HG03108 (cell line): Measurements from ENCODE around the gene COL20A1.
"Not testable (repeated sequence)": the region's sequence is repeated elsewhere in the genome, so short reads cannot be mapped to it uniquely, and the experiment has no call there.

Source experiments
- ATAC-seq: cut with Tn5 transposase; IDR thresholded peaks from one replicate; pipeline ENCODE4 v1.9.1; 2021; ENCODE audit warnings: moderate library complexity; ENCODE audit not compliant: unreplicated experiment

The COL20A1 gene

DNA sequence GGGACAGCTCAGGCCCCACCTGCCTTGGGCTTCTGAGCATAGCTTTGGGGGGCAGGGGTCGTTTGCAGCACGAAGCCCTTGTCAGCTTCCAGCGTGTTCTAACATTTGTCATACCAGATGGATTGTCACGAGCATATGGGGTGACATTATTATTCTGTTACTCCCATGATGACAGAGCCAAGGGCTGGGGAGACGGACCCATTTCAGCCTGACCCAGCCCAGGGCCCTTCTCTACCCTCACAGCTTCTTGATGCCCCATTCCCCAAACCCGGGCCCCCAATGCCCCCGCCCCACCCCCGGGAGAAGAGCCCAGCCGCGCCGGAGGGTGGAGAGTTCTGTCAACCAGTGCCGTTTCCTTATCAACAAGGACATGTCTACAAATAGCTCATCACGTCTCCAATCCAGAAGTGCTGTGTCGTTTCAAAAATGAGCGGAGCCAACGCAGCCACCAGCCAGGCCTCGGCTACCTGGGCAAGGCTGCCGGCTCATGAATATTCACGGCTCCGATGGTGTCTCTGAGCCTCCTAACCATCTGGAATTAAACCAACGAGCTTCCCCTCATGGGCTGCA lies 77.7 kb downstream of the COL20A1 start:
- ATAC-seq: no peak

- no peak for ATAC-seq
These were observed 78.4 kb downstream of the COL20A1 start for GRCh38 chr20:63371291-63371865.

DNA sequence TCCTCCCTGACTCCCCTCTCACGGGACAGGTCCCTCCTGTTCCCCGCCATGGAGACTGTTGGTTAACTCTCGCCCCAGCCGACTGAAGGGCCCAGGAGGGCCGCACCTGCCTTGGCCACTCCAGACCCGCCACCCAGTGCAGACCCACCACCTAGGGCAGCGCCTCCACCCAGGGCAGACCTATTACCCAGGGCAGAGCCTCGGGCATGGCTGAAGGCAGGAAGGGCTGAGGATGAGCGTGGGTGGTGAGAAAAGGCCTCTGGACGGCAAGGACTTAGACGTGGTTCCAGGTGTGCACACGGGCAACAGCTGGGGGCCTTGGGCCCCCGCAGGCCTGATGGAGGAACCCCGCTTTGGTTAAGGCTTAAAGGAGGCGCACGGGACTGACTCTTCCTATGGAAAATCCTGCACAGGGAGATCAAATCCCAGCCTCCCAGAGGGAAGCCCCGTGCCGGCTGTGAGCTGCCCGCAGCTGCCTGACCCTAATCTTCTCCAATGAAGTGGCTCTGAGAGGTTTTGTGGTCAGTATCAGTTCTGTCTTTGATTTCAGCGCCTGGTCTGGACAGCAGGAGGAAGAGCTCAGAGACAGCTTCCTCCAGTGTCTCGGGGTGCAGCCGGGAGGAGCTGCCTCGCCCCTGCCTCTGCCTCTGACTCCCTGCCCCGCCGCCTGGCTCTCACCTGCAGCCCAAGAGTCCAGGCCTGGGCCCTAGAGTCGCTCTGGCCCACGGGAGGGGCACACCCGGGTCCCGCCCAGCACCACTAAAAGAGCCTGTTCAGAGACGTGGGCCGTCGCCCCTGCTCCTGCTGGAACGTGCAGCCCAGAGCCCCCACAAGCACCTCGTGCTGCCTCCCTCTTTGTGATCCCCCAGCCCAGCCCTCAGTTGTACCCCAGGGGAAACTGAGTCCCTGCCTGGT lies 80.2 kb downstream of the COL20A1 start:
- no peak for ATAC-seq

DNA sequence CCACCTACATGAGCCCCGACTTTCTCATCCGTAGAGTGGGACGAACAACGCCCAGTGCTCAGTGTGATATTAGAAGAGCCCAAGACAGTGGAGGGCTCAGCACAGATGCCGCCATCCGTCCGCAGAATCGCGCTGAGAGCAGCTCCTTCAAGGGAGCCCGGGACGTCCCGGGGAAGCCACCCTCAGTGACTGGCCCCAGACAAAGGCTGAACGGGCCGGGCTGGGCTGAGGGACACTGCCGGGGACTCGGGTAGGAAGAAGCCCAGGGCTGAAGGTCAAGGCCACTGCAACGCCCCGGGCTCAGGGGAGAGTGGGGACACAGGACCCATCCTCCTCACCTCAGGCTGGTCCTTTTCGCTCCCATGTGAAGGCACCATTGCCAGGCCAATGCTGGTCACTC lies 81.0 kb downstream of the COL20A1 start:
- no peak for ATAC-seq

DNA sequence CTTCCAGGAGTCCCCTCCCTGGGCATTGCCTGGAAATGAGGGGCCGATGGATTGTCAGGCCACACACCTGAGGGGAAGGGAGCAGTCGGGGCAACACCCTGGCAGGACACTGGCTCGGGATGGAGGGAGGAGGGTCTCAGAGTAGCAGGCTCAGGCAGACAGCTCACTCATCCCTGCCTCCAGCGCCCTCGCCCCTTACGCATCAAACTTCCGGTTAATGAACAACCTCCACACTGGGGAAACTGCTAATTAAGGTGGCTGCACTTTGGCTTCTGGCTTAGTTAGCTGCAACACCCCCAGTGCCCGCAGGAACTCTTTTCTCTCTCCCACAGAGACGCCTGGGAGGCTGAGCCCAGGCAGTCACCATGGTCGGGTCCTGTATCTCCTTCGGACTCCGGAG lies 81.5 kb downstream of the COL20A1 start:
- ATAC-seq: no peak

- no peak for ATAC-seq
These were observed 82.5 kb downstream of the COL20A1 start for GRCh38 chr20:63375438-63375837.

DNA sequence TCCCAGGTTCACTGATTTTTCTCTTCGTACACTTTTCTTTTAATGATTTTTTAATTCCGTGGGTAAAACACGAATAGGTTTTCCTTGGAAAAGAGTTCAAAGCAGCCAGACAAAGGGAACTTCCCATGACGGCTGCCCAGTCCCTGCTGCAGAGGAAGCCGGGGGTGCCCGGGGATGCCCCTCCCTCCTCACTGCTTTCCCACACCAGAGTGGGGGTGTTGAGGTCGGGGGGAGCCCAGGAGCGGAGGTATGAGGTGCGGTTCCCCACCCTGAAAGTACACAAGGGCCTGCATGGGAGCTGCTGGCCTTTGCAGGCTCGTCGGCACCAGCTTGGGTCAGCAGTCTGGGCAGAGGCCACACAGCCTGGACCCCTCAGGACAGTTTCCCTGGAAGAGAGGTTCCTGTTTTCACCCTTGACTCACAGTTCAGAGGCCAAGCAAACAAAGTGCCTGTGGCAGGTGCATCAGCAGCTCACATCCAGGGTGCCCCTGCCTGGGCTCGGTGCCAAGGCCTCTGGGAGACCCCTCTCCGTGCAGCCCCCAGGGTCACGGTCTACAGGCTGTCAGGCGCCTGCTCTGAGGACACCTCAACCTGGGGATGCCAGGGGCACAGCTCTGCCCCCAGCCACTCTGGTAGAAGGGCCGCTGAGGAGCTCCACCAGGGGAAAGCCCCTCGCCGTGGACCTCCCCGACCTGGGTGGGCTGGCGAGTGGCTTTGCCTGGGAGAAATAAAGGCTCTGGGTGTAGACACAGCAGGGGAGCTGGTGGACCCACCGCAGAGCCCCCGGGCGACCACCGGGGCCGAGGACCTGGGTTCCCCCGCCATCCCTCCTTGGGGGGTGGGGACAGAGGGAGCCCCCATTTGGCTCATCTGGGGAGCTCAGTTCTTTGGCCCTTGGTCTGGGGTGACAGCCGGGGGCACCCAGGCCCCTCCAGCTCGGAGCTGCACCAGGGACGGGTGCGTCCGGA lies 83.6 kb downstream of the COL20A1 start:
- no peak for ATAC-seq

DNA sequence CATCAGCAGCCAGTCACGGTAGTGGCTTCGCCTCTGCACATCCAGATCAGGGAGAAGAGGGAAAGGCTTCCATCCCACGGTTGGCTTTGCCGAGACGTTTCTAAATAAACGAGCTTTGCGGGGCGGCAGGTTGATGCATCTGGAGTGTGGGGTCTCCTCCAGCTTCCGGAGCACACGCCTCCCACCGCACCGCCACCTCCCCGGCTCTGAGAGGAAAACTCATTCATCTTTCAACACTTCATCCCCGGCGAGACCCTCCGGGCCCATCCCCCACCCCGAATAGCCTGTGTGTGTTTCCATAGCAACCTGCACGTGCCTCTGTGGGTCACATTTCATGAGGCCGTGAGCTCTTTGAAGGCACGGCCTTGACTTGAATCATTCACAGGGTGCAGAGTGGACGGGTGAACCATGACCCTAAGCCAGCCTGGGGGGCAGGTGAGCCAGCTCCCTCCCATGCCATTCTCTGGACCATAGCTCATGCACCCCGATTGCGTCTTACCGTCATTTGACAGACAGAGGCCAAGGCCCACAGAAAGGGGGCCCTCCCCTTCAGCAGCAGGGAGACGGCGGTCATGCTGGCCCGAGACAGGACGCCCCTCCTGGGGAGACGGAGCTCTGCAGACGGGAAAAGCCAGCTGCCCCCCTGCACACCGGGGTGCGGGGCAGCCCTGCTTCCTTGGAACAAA lies 84.4 kb downstream of the COL20A1 start:
- ATAC-seq: no peak

DNA sequence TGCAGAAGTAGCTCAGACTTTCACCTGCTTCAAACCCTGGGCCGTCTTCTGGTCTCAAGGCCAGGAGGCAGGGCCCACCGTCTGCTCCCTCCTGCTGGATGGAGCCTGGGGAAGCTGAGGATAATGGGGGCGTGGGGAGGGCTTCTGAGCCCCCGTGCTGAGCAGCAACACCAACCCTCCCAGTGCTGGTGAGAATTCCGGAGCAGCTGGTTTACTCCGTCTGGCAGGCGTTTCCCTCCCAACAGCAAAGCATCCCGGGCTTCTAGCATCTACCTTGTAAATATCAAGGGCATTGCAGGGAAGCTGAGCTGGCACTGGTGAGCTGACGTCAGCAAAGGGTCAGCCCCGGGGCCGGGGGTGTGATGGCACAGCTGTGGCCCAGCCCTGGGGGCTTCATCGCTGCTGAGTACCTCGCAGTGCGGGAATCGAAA lies 85.0 kb downstream of the COL20A1 start:
- no peak for ATAC-seq

DNA sequence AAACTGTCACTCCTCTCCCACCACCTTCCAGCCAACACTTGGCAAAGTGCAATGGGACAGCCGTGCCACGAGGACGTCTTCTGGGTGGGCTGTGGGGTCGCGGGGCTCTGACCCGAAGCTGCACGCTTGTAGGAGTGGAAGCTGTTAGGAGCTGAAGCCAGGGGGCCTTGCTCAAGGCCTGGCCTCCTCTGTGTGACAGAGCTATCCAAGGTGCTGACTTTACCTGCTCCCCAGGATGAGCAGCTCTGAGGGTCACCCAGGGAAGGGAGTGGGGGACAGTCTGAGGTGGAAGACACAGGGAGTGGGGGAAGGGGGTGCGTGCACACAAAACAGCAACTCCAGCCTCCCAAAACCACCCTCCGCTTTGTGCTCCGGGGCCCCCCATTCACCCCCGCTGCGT lies 85.6 kb downstream of the COL20A1 start:
- no peak for ATAC-seq

- no peak for ATAC-seq
These were observed 86.3 kb downstream of the COL20A1 start for GRCh38 chr20:63379296-63379695.

DNA sequence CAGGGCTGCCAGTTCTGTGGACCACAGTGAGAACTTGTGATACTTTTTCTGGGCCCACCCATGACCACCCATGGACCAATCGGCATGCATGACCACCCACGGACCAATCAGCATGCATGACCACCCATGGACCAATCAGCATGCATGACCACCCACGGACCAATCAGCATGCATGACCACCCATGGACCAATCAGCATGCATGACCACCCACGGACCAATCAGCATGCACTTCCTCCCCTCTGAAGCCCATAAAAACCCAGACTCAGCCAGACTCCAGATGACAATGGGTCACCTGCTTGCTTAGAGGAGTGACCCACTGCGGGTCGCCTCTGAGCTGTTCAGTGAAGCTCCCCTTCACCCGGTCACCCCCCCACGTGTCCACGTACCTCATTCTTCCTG lies 86.9 kb downstream of the COL20A1 start:
- ATAC-seq: not testable (repeated sequence)

GRCh38 chr20:63380346-63380870 lies 87.4 kb downstream of the COL20A1 start:
- no peak for ATAC-seq

GRCh38 chr20:63381781-63382431 lies 88.9 kb downstream of the COL20A1 start:
- ATAC-seq: no peak

GRCh38 chr20:63382551-63383300 lies 89.7 kb downstream of the COL20A1 start:
- no peak for ATAC-seq

GRCh38 chr20:63383556-63383955 lies 90.6 kb downstream of the COL20A1 start:
- no peak for ATAC-seq

GRCh38 chr20:63384336-63384735 lies 91.3 kb downstream of the COL20A1 start:
- no peak for ATAC-seq
